PC-9 (cell line): ENCODE data around the gene ACTR10. TPM values are rescaled to one million over a fixed set of nuclear protein-coding genes. Genes with fewer than 3 reads are reported as not detected.
A peak's percentile ranks its signal among the peaks of the same experiment; 100 is the strongest.

Experiments
- BruUV-seq: library from RNA; stranded (reverse); fragments of 400-500 nt; replicated peaks from 2 replicates; lab custom pipeline; 2021; lab: Mats Ljungman, UMichigan
- CTCF ChIA-PET: fragments of 300-600 bp; sonication (Branson Sonifier 250); formaldehyde crosslinking; loops from one replicate; lab custom pipeline; 2022; ENCODE audit warnings: antibody characterized with exemption; lab: Charles Lee
- POLR2A ChIA-PET: fragments of 300-600 bp; sonication (Branson Sonifier 250); formaldehyde crosslinking; loops from one replicate; lab custom pipeline; 2022; ENCODE audit warnings: antibody characterized with exemption; ENCODE audit not compliant: unreplicated experiment; lab: Charles Lee
- DNase-seq, 2 experiments: peaks; one replicate each; pipeline versions ENCODE4 v3.0.0 to v3.0.0-alpha.2; 2015 to 2022; ENCODE audit warnings: mixed read lengths in 1 of 2
- H2AFZ ChIP-seq: fragments of 200-600 bp; sonication (generic); 2 replicates; pipeline ENCODE4 v1.8.1; 2017; ENCODE audit warnings: antibody characterized with exemption
- H3F3A ChIP-seq: fragments of 200-600 bp; sonication (generic); 2 replicates; pipeline ENCODE4 v1.8.1; 2017; ENCODE audit warnings: antibody characterized with exemption, mild to moderate bottlenecking, low read depth; ENCODE audit not compliant: insufficient read depth
- H3K27ac ChIP-seq: fragments of 200-600 bp; sonication (generic); 2 replicates; pipeline ENCODE4 v1.6.1; 2016; ENCODE audit warnings: mixed run types
- H3K27me3 ChIP-seq: fragments of 200-600 bp; sonication (generic); 2 replicates; pipeline ENCODE4 v1.6.1; 2016; ENCODE audit warnings: low read depth, mixed run types; ENCODE audit not compliant: insufficient read depth
- H3K36me3 ChIP-seq: fragments of 200-600 bp; sonication (generic); 2 replicates; pipeline ENCODE4 v1.6.1; 2016; ENCODE audit warnings: low read depth, mixed run types
- H3K4me1 ChIP-seq: fragments of 200-600 bp; sonication (generic); replicated peaks from 2 replicates; pipeline ENCODE4 v1.6.1; 2016; ENCODE audit warnings: mixed run types; ENCODE audit not compliant: insufficient read depth
- H3K4me2 ChIP-seq: fragments of 200-600 bp; sonication (generic); 2 replicates; pipeline ENCODE4 v1.6.1; 2017; ENCODE audit warnings: mixed run types
- H3K4me3 ChIP-seq: fragments of 200-600 bp; sonication (generic); 2 replicates; pipeline ENCODE4 v1.6.1; 2016; ENCODE audit warnings: mixed run types
- H3K79me2 ChIP-seq: fragments of 200-600 bp; sonication (generic); 2 replicates; pipeline ENCODE4 v1.6.1; 2017; ENCODE audit warnings: low read depth, mixed run types
- H3K9me2 ChIP-seq: fragments of 200-600 bp; sonication (generic); 2 replicates; pipeline ENCODE4 v1.8.1; 2017; ENCODE audit warnings: mild to moderate bottlenecking; ENCODE audit not compliant: insufficient read depth
- H3K9me3 ChIP-seq: fragments of 200-600 bp; sonication (generic); 2 replicates; pipeline ENCODE4 v1.8.1; 2016; ENCODE audit warnings: low read depth; ENCODE audit not compliant: insufficient read depth
- H4K20me1 ChIP-seq: fragments of 200-600 bp; sonication (generic); 2 replicates; pipeline ENCODE4 v1.8.1; 2017; ENCODE audit not compliant: insufficient read depth
- CTCF ChIP-seq: fragments of 200-600 bp; sonication (generic); conservative IDR thresholded peaks from 2 replicates; pipeline ENCODE4 v1.6.1; 2017; ENCODE audit warnings: mixed run types, antibody characterized with exemption, mild to moderate bottlenecking, moderate library complexity
- EZH2 ChIP-seq: fragments of 200-600 bp; sonication (generic); IDR thresholded peaks from 2 replicates; pipeline ENCODE4 v1.8.0; 2017; ENCODE audit warnings: antibody characterized with exemption, low read depth
- intact Hi-C: fragments of 100-400 bp; cut with micrococcal nuclease; formaldehyde crosslinking; loops from one replicate; pipeline ENCODE4 v1.10.0; 2022; ENCODE audit not compliant: unreplicated experiment
- total RNA-seq: library from RNA; stranded (reverse); gene quantifications from 2 replicates; pipeline ENCODE4 v1.2.3, GENCODE V29; 2021

ACTR10 gene
- total RNA-seq, 1 experiment from 2014 or later: 36.3 TPM

- BruUV-seq: no TSS peak
- Histone ChIP-seq H3K79me2 (no peaks in the 10 kb centered on the region), H3K36me3 (no peaks in the 10 kb centered on the region), H3K27me3 (no peaks in the 10 kb centered on the region), H3K4me1 (peaks cover 10% of the 10 kb centered on the region), H3K9me3 (no peaks in the 10 kb centered on the region), H3F3A (no peaks in the 10 kb centered on the region), H3K9me2 (no peaks in the 10 kb centered on the region), H3K27ac (no peak overlapping the region; the same call in 1 of the 2 replicates), H2AFZ (peak overlapping the region; percentile 69), H3K4me2 (peak overlapping the region; percentile 56), H4K20me1 (no peaks in the 10 kb centered on the region; the same call in 1 of the 2 replicates), H3K4me3 (no peak overlapping the region; the same call in 1 of the 2 replicates)
- TF ChIP-seq CTCF (no peak), EZH2 (no peak)
- DNase-seq: peak; percentile 70 to 75
- POLR2A ChIA-PET: no interaction called here
- intact Hi-C loops: no loop called here
- CTCF ChIA-PET: no interaction called here
These were observed 28.9 kb upstream of the ACTR10 start for GRCh38 chr14:58171090-58171489.

GRCh38 chr14:58177125-58177524 lies 22.8 kb upstream of the ACTR10 start:
- ChIA-PET CTCF (interaction anchor here (0.6 kb wide), 1 partner anchor 87 kb away, joined by 3 read pairs; no protein-coding TSS in a partner anchor), POLR2A (no interaction called here)
- Histone ChIP-seq H2AFZ (no peak overlapping the region), H4K20me1 (no peaks in the 10 kb centered on the region; the same call in 1 of the 2 replicates), H3K27ac (no peak overlapping the region), H3K4me3 (no peak overlapping the region), H3K27me3 (no peaks in the 10 kb centered on the region), H3K36me3 (no peaks in the 10 kb centered on the region), H3K79me2 (no peaks in the 10 kb centered on the region), H3F3A (no peaks in the 10 kb centered on the region), H3K9me2 (no peaks in the 10 kb centered on the region), H3K4me1 (no peaks in the 10 kb centered on the region), H3K9me3 (no peaks in the 10 kb centered on the region), H3K4me2 (no peak overlapping the region)
- DNase-seq: no peak
- intact Hi-C loops: no loop called here
- TF ChIP-seq EZH2: no peak
- TF ChIP-seq CTCF: no peak
- no TSS peak for BruUV-seq

GRCh38 chr14:58189176-58189575 lies 10.8 kb upstream of the ACTR10 start:
- BruUV-seq: no TSS peak
- no peaks in the 10 kb centered on the region for H3K9me3 ChIP-seq
- H3K4me2 ChIP-seq: no peak overlapping the region
- no peaks in the 10 kb centered on the region for H3K4me1 ChIP-seq
- no peaks in the 10 kb centered on the region for H3K79me2 ChIP-seq
- H3F3A ChIP-seq: no peaks in the 10 kb centered on the region
- no peaks in the 10 kb centered on the region for H4K20me1 ChIP-seq
- ChIA-PET POLR2A (no interaction called here), CTCF (no interaction called here)
- H3K36me3 ChIP-seq: no peaks in the 10 kb centered on the region
- H3K4me3 ChIP-seq: no peak overlapping the region
- intact Hi-C loops: no loop called here
- TF ChIP-seq EZH2 (no peak), CTCF (no peak)
- no peak overlapping the region for H3K27ac ChIP-seq
- DNase-seq: no peak
- no peaks in the 10 kb centered on the region for H3K27me3 ChIP-seq
- H3K9me2 ChIP-seq: no peaks in the 10 kb centered on the region
- no peak overlapping the region for H2AFZ ChIP-seq
